ENCODE results near the gene ATP6V0C.

GRCh38 chr16:2472488-2472864 lies 41.3 kb upstream of the ATP6V0C start:
- TF ChIP-seq CTCF (conservative IDR thresholded peaks at IDR 0.05) (no peak), EZH2 (IDR thresholded peaks at IDR 0.05; ENCODE audit: low read depth) (no peak)

Measured in PC-9 (cell line).